AG10803 (cell line): ENCODE results near the gene TOP3A.

Experiments used
- DNase-seq: peaks from one replicate; pipeline ENCODE4 v3.0.0; 2010; ENCODE audit warnings: low read depth
- H3K4me3 ChIP-seq: 2 replicates; pipeline ENCODE4 v1.5.1; 2011; ENCODE audit warnings: mild to moderate bottlenecking, low read length, control low read depth
- TF ChIP-seq, protein P1 (sequence below): conservative IDR thresholded peaks from 2 replicates; pipeline ENCODE4 v1.5.1; 2011; ENCODE audit warnings: mild to moderate bottlenecking, low read length, control low read depth, inconsistent platforms

Gene TOP3A, protein sequence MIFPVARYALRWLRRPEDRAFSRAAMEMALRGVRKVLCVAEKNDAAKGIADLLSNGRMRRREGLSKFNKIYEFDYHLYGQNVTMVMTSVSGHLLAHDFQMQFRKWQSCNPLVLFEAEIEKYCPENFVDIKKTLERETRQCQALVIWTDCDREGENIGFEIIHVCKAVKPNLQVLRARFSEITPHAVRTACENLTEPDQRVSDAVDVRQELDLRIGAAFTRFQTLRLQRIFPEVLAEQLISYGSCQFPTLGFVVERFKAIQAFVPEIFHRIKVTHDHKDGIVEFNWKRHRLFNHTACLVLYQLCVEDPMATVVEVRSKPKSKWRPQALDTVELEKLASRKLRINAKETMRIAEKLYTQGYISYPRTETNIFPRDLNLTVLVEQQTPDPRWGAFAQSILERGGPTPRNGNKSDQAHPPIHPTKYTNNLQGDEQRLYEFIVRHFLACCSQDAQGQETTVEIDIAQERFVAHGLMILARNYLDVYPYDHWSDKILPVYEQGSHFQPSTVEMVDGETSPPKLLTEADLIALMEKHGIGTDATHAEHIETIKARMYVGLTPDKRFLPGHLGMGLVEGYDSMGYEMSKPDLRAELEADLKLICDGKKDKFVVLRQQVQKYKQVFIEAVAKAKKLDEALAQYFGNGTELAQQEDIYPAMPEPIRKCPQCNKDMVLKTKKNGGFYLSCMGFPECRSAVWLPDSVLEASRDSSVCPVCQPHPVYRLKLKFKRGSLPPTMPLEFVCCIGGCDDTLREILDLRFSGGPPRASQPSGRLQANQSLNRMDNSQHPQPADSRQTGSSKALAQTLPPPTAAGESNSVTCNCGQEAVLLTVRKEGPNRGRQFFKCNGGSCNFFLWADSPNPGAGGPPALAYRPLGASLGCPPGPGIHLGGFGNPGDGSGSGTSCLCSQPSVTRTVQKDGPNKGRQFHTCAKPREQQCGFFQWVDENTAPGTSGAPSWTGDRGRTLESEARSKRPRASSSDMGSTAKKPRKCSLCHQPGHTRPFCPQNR

DNA sequence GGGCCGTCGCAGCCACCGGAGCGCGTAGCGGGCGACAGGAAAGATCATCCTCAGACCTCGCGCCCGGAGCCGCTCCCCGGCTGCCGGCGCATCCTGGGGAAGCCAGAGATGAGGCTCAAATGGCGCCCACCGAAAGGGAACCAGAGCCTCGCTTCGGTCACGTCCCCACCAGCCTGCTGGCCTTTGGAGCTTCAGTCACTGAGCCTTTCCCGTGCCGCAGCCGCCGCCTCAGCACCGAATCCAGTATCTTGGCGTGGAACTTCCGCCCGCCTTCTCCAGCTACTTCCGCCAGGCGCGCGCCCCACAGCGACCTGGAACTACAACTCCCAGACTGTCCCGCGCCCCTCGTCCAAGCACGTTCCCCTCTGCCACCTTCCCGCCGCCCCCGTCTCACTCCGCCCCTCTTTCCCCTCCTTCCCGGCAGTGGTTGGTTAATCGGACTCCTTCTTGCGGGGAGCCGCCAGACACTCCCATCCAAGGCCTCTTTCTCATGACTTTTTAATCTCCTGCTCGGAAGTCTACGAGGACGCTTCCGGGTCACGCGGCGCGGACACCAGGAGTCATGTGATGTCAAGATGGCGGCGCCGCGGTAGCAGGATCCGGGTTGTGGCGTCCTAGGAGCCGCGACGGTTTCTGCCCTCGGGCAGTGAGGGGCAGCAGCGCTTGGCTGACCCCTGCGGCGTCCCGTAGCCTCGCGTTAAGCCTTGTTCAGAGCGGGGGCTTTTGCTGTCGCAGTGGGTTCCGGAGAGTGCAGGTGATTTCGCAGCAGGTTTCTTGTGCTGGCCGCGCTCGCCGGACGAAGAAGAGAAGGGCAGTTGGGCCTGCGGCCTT is at the start of gene TOP3A, which contains the start of gene SMCR8:
TSS of gene TOP3A (minus strand) at position 264 of the 831 bp plus-strand sequence. CDS start at position 48, 216 bp downstream.
TSS of gene SMCR8 (plus strand) at position 563 of the 831 bp plus-strand sequence. CDS start 497 bp downstream, outside the sequence.
- peak; percentile 99 for DNase-seq
- peak within 1 kb of the TSS; percentile 95 for H3K4me3 ChIP-seq
- TF ChIP-seq, protein P1, sequence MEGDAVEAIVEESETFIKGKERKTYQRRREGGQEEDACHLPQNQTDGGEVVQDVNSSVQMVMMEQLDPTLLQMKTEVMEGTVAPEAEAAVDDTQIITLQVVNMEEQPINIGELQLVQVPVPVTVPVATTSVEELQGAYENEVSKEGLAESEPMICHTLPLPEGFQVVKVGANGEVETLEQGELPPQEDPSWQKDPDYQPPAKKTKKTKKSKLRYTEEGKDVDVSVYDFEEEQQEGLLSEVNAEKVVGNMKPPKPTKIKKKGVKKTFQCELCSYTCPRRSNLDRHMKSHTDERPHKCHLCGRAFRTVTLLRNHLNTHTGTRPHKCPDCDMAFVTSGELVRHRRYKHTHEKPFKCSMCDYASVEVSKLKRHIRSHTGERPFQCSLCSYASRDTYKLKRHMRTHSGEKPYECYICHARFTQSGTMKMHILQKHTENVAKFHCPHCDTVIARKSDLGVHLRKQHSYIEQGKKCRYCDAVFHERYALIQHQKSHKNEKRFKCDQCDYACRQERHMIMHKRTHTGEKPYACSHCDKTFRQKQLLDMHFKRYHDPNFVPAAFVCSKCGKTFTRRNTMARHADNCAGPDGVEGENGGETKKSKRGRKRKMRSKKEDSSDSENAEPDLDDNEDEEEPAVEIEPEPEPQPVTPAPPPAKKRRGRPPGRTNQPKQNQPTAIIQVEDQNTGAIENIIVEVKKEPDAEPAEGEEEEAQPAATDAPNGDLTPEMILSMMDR: no peak

DNA sequence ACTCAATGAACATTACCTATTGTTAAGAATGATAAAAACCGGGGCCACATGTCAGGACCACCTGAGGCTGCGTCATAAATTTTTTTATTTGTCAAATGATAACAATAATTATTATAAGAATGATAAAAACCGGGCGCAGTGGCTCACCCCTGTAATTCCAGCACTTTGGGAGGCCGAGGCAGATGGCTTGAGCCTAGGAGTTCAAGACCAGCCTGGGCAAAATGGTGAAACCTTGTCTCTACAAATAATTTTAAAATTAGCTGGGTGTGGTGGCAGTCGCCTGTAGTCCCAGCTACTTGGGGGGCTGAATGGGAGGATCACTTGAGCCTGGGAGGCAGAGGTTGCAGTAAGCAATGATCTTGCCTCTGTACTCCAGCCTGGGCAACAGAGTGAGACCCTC is 49.4 kb upstream of the TOP3A start:
- TF ChIP-seq, protein P1: no peak
- H3K4me3 ChIP-seq: no peak overlapping the region
- DNase-seq: no peak

DNA sequence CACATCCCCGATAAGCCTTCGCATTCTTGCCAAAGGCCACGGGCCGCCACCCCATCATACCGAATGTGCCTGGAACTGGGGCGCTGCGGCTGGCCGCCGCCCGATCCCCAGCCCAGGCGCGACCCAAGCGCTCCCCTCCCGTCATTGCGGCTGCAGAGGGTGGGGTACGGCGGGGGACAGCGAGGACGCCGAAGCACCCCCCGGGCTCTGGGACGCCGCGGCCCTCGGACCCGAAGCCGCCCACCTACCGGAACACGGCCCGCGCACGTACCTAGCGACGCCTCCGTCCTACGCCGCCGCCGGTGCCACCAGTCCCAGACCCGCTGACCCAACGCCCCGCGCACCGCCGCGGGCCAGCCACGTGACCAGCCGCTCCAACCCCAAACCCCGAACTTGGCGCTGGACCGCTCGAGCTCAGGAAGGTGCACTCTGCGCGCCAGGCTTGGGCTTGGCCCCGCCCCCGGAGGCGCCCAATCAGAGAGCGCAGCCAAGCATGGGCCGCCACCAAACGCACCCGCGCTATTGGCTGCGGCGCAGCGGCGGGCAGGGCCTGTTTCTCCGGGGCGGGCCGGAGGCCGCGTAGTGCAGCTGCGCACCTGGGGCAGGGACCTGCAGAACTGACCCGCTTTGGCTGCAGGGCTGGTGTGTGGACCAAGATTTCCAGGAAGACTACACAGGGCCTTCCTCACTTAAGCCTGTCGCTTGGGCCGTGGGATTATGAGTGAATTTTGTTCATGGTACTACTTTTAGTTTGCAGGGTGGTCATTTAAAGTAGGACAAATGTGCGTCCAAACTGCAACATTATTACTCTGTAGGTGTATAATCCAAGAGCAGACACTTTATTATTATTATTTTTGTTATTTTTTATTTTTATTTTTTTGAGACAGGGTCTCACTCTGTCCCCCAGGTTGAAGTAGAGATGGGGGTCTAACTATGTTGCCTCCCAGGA is 48.6 kb upstream of the TOP3A start, which contains the start of gene SHMT1:
TSS of gene SHMT1 (minus strand) at position 450 of the 949 bp plus-strand sequence. CDS start 7,569 bp downstream, outside the sequence.
- DNase-seq: peak; percentile 79
- peak within 1 kb of the TSS; percentile 69 for H3K4me3 ChIP-seq
- TF ChIP-seq, protein P1: no peak

DNA sequence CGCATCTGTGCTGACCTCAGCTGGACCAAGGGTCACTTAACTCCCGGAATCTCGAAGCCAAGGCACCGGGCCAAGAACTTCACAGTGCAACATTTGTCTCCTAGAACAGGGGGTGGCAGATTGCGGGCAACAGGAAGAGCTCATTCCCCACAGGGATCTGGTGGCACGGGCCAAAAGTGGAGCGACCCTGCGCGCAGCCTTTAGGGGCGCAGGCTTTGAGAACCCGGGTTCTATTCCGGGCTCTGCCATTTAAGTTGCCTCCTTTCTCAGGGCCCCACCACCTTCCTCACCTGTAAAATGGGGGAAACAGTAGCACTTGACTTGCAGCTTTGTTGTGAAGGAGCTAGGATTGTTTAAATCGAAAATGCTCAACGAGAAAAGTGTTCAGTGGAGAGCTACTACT is 47.9 kb upstream of the TOP3A start:
- peak overlapping the region; percentile 69 for H3K4me3 ChIP-seq
- TF ChIP-seq, protein P1: no peak
- peak; percentile 29 for DNase-seq

DNA sequence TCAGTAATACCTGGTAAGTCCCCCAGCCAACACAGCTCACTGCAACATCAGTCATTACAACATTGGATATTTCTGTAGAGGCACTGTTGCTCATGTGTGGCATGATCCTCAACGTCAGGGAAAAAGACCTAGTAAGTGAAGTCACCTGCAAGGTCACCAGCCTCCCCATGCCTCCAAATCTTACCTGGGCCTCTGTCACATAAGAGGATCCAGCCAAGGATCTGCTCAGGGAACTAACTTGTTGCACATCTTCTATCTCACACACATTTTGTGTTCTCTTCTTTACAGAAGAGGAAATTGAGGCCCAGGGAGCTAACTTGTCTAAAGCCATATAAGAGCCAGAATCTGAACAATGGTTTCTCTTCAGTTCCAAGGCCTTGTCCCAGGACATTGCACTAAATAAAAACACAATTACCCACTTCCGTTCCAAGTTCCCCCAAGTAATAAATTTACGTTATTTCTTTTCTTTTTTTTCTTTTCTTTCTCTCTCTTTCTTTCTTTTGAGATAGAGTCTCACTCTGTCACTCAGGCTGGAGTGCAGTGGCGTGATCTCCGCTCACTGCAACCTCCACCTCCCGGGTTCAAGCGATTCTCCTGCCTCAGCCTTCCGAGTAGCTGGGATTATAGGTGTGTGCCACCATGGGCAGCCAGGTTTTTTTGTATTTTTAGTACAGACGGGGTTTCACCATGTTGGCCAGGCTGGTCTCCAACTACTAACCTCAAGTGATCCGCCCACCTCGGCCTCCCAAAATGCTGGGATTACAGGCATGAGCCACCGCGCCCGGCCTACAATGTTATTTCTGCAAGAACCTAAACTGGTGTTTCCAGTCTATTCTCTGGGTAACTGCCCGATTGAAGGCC is 47.3 kb upstream of the TOP3A start:
- no peak for DNase-seq
- H3K4me3 ChIP-seq: peak overlapping the region; percentile 69
- TF ChIP-seq, protein P1: no peak
